ENCODE data around the gene CCDC178.
"Not testable (repeated sequence)": the region's sequence is repeated elsewhere in the genome, so short reads cannot be mapped to it uniquely, and the experiment has no call there.

The CCDC178 gene

DNA sequence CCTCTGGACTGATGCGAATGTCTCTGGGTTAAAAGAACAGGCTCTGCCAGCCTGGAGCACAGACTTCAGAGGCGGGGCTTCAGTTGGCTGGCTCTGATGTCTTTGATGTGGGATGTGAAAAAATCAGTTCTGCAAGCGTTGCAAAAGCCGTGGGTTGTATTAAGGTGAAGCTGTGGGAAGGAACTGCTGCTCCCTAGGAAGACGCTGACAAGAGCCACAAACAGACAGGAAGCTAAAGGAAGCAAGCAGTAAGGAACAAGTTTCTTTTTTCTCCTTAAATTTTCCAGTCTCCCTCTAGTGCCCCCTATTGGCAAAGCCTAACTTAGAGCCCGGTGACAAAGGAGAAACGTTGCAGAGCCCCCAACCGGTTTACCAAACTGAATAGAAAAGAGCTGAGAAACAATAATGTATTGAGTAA, 239.0 kb downstream of the CCDC178 start:
- no peak for FAIRE-seq

DNA sequence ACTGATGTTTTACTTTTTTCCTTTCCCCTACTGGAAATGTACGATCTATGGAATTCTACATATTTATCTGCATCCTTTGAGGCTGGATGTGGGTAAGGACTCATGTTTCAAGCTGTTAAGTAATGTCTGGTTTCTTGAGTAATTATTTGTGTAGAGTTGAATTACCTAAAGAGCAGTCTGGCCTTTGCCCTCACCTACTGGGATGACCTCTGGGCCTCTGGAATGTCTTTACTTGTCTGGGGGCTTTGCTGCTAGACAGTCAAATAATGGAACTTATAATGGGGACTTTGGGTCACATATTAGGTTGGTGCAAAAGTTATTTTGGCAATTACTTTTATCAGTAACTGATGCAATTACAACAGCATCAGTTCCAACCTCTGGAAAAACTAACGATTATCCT, 244.7 kb downstream of the CCDC178 start:
- FAIRE-seq, result no peak

DNA sequence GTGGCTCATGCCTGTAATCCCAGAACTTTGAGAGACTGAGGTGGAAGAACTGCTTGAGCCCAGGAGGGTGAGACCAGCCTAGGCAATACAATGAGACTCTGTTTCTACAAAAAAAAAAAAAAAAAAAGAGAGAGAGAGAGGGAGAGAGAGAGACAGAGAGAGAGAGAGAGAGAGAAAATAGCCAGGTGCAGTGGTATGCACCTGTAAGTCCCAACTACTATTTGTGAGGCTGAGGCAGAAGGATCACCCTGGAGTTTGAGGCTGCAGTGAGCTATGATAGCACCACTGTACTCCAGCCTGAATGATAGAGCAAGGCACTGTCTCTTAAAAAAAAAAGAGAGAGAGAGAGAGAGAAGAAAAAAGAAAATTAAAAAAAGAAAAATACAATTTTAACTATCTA, 245.7 kb downstream of the CCDC178 start:
- FAIRE-seq, result no peak

GRCh38 chr18:33184958-33185357, 255.6 kb downstream of the CCDC178 start:
- FAIRE-seq, result no peak

GRCh38 chr18:33184175-33184574, 256.3 kb downstream of the CCDC178 start:
- FAIRE-seq, result no peak

GRCh38 chr18:33183136-33183535, 257.4 kb downstream of the CCDC178 start:
- no peak for FAIRE-seq

DNA sequence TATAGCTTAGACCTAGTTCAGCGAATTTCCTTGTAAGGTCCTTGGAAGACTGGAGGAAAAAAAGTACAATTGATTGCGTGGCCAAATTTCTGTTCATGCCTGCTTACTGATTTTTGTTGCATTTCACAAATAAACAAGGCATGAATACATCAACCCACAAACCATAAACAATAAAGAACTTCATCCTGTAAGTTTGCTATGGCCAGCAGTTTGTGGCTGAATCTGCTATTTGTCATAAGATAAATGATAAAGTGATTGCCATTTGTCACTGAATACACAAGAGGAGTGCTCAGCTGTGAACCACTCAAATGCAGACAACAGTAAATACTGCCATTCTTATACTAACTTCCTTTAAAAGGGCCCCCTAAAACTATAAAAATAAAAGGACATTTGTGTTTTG, 259.5 kb downstream of the CCDC178 start:
- FAIRE-seq, result no peak

GRCh38 chr18:33169218-33169617, 271.3 kb downstream of the CCDC178 start:
- no peak for FAIRE-seq

DNA sequence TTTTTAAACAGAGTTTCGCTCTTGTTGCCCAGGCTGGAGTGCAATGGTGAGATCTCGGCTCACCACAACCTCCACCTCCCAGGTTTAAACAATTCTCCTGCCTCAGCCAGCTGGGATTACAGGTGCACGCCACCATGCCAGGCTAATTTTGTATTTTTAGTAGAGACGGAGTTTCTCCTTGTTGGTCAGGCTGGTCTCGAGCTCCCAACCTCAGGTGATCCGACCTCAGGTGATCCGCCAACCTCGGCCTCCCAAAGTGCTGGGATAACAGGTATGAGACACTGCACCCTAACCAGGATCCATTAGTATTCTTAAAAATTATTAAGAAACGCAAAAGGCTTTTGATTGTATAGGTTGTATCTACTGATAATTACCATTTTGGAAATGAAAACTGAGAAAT, 276.4 kb downstream of the CCDC178 start:
- not testable (repeated sequence) for FAIRE-seq

- no peak for FAIRE-seq
These were observed 279.4 kb downstream of the CCDC178 start for GRCh38 chr18:33161131-33161530.

- FAIRE-seq, result no peak
These were observed 281.4 kb downstream of the CCDC178 start for GRCh38 chr18:33159151-33159550.

DNA sequence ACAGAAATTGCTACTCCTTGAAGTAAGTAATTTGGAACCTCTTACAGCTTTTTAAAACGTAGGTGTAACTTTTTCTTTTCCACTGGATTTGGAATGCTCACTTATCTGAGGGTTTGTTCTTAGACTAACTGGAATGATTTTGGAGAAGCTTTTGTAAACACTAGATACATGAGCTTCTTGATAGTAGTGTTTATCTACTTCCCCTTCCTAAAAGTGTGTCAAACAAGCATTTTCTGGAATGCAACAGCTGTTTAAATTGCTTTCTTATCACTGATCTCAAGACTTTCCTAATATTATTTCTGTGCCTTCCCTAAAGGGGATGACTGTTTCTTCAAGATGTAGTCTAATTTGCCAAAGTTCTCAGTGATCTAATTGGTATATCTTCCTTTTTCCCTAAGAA, 282.6 kb downstream of the CCDC178 start:
- no peak for FAIRE-seq

DNA sequence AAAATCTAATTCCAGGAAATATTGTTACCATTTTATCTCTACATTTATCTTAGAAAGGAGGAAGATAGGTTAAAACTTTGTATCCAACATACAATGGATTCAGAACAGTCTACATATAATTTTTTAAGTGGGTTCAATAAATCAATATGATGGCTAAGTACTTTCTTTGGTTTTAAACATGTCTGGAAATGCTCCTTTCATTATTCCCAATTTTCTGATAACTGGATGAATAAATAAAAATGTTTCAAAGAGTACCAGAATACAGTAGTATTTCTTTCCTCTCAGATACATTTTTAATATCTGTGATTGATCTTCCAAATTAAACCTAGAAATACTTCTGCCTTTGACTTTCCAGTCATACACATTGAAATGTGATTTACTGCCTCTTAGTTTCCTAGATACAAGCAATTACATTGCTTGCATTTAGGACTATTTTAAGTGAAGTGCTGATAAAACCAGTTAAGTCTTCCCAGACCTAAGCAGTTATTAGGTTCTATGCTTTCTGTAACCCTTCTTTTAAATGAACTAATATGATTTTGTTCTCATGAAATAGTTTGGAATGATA, 283.5 kb downstream of the CCDC178 start:
- FAIRE-seq, result no peak

- FAIRE-seq, result no peak
These were observed 286.5 kb downstream of the CCDC178 start for GRCh38 chr18:33154049-33154448.

DNA sequence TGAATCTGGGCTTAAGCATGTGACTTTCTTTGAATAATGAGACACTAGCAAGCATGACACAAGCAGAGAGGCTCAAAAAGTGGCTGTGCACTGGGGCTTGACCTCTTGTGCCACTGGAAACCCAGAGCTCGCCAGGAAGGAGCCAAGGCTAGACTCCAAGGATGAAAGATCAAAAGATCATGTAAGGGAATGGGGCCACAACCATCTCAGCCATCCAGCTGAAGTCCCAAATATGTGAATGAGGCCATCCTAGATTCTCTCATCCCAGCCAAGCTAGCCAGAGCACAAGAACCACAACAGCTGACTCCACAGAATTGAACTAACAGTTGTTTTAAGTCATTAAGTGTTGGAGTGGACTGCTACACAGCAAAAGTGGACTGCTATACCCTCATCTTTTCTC, 288.1 kb downstream of the CCDC178 start:
- FAIRE-seq, result no peak

DNA sequence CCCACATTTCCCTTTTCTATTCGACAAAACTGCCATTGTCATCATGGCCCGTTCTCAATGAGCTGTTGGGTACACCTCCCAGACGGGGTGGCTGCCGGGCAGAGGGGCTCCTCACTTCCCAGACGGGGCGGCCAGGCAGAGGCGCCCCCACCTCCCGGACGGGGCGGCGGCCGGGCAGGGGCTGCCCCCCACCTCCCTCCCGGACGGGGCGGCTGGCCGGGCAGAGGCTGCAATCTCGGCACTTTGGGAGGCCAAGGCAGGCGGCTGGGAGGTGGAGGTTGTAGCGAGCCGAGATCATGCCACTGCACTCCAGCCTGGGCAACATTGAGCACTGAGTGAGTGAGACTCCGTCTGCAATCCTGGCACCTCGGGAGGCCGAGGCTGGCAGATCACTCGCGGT, 292.7 kb downstream of the CCDC178 start:
- FAIRE-seq, result not testable (repeated sequence)

GRCh38 chr18:33146014-33146413, 294.5 kb downstream of the CCDC178 start:
- no peak for FAIRE-seq

GRCh38 chr18:33135951-33136660, 304.4 kb downstream of the CCDC178 start:
- FAIRE-seq, result no peak

- no peak for FAIRE-seq
These were observed 307.9 kb downstream of the CCDC178 start for GRCh38 chr18:33132657-33133056.

- no peak for FAIRE-seq
These were observed 311.9 kb downstream of the CCDC178 start for GRCh38 chr18:33128581-33128980.

- FAIRE-seq, result no peak
These were observed 316.5 kb downstream of the CCDC178 start for GRCh38 chr18:33123862-33124518.

- no peak for FAIRE-seq
These were observed 324.1 kb downstream of the CCDC178 start for GRCh38 chr18:33116376-33116775.

DNA sequence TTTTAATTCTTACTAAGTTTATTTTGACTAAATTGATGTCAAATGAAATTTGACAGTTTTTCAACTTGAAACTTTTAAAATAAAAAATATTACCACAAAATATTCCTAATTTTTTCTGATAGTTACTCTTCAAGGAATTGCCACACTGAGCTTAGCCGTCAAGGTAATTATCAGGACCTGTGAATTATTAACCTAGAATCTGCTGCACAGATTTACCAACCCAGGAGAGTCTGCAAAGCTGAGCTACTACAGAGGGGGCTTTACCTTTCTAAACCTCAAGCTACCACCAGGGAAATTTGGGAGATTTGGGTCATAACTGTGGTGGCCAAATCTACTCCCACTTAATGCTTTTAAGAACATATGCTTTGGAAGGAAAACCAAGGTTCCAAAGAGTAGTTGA, 324.6 kb downstream of the CCDC178 start:
- no peak for FAIRE-seq

- FAIRE-seq, result no peak
These were observed 325.0 kb downstream of the CCDC178 start for GRCh38 chr18:33115476-33115875.

Data from colon (tissue), 2 donors.